IPS DF 4.7 (cell line): ENCODE data around the gene CCDC167.

ENCODE experiments used
- DNase-seq: peaks from one replicate; pipeline ENCODE4 v3.0.0-alpha.2; 2013; ENCODE audit warnings: low spot score; ENCODE audit errors: extremely low read depth

The CCDC167 gene

GRCh38 chr6:37530297-37530696, 30.6 kb upstream of the CCDC167 start:
- DNase-seq = no peak

GRCh38 chr6:37528541-37528940, 28.8 kb upstream of the CCDC167 start:
- DNase-seq = no peak

DNA sequence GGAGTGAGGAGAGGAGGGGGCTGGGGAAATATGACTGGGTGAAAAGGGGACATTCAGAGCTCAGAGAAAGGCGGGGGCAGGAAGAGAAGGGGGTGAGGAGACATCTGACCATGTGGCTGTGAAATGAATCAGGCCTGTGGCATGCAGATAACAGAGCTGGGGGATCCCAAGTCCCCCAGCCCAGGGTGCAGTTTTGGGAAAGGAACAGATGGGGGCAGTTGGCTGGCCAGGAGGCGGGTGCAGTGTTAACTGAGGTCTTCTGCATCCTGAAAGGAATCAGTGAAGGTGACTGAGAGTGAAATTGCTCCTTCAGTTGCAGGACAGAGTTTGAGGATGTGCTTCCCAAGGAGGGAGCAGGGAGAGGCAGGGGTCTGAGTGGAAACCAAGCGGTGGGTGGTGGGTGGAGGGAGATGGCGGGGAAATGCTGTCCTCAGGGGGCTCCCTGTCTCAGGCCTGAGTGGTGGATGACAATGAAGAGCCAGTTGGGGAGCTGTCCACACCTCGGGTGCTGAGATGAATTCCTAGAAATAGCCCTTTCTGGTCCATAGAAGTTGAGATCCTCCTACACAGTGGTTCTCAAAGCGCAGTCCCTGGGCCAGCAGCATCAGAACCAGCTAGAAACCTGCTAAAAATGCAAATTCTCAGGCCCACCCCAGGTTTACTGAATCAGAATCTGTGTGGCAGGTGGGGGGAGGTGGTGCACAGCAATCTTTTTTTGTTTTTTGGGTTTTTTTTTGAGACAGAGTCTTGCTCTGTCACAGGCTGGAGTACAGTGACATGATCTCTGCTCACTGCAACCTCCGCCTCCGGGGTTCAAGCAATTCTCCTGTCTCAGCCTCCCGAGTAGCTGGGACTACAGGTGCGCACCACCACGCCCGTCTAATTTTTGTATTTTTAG, 26.0 kb upstream of the CCDC167 start:
- DNase-seq = no peak

- no peak for DNase-seq
Measured at GRCh38 chr6:37524970-37525318, 25.3 kb upstream of the CCDC167 start.

GRCh38 chr6:37524025-37524969, 24.6 kb upstream of the CCDC167 start:
- DNase-seq = no peak

- DNase-seq = no peak
Measured at GRCh38 chr6:37523412-37523811, 23.7 kb upstream of the CCDC167 start.

- DNase-seq = no peak
Measured at GRCh38 chr6:37522836-37523235, 23.1 kb upstream of the CCDC167 start.

- DNase-seq = no peak
Measured at GRCh38 chr6:37521674-37522073, 22.0 kb upstream of the CCDC167 start.

DNA sequence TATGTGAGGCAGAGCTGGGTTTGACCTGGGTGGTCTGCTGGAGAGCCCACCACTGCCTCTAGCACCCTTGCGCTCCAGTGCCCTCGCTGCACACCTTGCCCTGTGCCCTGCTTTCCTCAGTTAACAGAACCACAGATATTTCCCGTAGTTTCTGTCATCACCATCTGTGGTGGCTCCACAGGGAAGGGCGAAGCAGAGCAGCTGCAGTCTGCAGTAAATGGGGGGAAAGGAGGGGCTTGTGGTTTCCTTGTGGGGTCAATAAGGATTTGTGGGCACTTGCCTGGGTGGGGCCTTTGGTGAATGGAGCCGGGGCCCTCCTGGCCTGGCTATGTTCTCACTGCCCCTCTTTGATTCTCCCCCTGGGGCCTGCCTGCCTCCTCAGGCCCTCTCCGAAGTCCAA, 21.2 kb upstream of the CCDC167 start:
- DNase-seq = no peak

- DNase-seq = no peak
Measured at GRCh38 chr6:37519461-37519860, 19.8 kb upstream of the CCDC167 start.

DNA sequence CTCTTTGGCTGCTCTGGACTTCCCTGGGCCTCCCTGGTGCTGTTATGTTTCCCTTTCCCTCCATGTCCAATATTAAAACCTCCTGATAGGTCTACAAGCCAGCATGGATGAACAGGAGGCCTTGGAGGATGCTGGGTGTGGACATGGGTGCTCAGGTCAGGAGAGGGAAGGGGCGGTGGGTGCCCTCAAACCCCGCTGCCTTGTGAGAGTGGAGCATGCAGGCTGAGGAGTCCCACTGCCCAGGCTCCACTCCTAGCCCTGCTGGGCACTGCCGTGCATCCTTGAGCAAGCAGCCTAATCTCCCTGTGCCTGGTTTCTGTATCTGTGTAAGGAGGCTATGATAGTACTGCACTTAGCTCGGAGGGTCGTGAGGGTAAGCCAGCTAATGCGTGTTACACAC, 18.4 kb upstream of the CCDC167 start:
- DNase-seq = no peak

DNA sequence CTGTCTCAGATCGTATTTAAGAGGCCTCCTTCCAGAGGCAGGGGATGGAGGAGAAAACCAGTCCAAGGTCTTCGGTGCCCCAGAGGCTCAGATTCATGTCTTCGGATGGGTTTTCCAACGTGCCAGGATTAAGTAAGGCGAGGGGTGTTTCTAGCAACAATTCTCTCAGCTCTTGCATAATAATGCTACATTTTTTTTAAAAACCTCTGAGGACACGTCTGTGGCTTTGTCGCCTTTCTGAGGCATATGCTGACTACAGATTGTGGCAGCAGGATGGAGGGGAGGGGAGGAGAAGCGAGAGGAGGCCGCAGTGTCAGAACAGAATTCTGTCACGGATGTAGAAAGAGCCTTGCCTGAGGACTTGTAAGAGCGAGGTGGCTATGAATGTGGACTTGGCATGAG, 17.7 kb upstream of the CCDC167 start:
- no peak for DNase-seq

DNA sequence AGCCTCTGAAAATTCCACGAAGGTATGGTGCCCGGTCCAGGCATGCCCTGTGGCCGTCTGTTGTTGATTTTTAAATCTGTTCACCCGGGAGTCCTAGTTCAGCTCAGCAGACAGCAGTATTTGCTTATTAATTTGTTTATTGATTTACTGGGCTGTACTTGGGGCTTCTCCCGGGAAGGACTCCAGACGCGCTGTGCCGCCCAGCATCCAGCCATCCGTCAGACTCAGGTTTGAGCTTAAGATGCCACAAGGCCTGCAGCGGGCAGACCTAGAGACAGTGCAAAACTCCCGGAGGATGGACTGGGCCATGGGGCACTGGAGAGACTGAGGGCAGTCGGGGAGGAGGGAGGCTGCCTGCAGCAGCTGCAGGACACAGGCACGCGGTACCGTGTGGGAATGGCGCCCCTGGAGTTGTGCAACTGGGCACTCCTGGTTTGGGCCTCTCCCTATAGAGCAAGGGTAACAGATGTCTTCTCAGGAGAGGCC, 17.3 kb upstream of the CCDC167 start:
- DNase-seq = no peak

- no peak for DNase-seq
Measured at GRCh38 chr6:37516076-37516919, 16.6 kb upstream of the CCDC167 start.

- no peak for DNase-seq
Measured at GRCh38 chr6:37515712-37516075, 16.0 kb upstream of the CCDC167 start.

- DNase-seq = no peak
Measured at GRCh38 chr6:37514837-37515236, 15.1 kb upstream of the CCDC167 start.

DNA sequence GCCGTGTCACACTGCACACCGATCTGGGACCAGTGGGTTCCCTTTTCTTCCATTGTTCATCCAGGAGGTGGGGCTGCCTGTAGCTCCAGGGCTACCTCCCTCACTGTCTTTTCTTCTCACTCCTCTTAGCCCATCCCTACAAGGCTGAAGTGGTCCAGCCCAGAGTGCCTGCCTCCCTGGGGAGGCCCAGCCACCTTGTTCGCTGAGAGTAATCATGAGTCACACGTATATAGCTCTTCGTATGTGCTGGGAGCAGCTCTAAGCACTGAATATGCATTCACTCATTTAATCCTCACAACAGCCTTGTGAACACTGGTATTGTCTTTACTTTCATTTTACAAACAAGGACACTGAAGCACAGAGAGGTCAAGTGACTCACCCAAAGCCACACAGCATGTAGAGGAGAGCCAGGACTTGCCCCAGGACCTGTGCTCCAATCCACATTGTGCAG, 14.7 kb upstream of the CCDC167 start:
- no peak for DNase-seq

DNA sequence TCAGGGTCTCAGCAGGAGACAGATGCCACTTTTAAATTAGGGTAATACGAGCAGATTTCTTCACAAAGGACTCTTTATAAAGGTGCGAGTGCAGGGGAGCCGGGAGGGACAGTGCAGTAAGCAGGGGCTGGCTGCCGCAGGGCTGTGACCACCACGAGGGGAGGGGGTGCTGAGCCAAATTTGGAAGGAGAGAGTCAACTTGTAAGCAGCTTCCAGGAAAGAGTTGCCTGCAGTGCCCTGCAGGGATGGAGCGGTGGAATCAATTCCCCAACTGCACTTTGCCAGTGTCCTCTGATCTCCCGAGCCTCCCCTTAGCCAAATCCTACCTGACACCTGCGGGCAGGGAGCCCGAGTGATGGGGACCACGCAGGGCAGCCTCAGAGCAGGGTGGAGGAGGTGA, 13.9 kb upstream of the CCDC167 start:
- DNase-seq = no peak

DNA sequence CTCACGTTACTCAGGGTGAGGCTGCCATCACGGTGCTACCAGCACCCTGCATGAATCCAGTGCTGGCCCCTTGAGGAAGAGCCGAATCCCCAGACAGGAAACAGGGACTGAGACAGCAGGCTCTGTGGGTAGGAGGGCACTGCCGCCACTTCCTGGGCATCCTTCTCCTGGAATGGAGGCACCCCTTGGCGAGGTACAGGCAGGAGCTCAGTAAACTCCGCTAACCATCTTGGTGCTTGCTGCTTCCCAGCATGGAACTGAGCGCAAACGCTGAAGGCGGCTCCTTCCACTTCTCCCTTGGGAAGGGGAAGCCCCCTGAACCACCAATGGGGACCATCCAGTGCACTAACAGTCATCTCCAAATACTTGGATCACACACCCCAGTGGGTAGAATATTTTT, 13.5 kb upstream of the CCDC167 start:
- DNase-seq = no peak

DNA sequence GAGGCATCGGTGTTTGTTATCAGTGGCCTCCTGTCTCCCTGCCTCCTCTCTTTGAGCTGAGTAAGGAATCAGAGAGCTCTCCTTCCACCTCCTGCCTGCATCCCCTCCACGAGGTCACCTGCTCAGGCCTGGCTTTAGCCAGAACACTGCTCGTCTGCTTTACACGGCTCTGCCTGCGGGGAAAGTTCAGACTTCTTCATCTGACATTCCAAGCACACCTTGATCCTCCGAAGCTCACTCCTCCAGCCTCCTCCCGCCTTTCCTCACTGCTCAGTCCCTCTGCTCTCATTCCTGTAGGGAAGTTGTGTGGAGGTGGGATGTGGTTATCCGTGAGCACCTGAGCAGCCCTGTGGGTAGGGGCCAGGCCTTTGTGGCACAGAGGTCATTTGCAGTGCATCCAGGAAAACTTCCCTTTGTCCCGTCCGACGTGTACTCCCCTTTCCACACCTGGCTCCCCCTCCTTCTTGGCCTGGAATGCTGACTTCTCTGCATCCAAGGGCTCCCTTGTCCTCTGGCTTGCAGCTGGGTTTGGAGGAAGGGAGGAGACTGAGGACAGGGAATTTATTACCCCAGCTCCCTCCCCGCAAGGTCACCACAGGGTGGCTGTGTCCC, 12.8 kb upstream of the CCDC167 start:
- DNase-seq = no peak

DNA sequence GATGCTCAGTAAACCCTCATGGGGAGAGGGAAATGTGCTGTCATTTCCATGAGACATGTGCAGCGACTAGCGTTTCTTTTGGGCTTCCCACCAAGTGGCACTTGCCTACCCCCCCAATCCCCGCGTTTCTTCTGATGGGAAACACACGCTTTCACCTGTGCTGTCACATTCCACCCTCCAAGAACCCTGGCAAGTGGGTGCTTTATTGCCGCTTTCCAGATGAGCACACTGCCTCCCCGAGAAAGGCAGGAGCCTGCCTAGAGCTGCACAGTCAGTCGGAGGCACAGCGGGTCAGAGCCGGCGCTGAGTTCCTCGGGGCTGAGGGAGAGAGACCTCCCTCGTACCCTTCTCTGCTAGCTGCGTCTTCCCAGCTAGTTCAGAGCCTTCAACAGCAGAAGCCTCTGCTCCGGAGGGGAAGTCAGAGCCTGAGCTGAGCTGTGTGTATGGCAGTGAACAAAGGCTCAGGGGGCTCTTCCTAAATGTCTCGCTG, 12.3 kb upstream of the CCDC167 start:
- DNase-seq = no peak
